Parathyroid adenoma (tissue), 2 donors: Measurements from ENCODE around the gene GGN.

Source experiments
- H2AFZ ChIP-seq: fragments of 300-600 bp; sonication (generic); one replicate; pipeline ENCODE4 v1.7.0; 2017; ENCODE audit warnings: antibody characterized with exemption, mild to moderate bottlenecking
- H3K27ac ChIP-seq: fragments of 300-600 bp; sonication (generic); one replicate; pipeline ENCODE4 v1.7.0; 2017
- H3K27me3 ChIP-seq: fragments of 300-600 bp; sonication (generic); one replicate; pipeline ENCODE4 v1.7.0; 2017; ENCODE audit warnings: low read length; ENCODE audit not compliant: control insufficient read depth, insufficient read depth
- H3K36me3 ChIP-seq: fragments of 300-600 bp; sonication (generic); one replicate; pipeline ENCODE4 v1.7.0; 2017; ENCODE audit warnings: low read length; ENCODE audit not compliant: control insufficient read depth, insufficient read depth
- H3K4me1 ChIP-seq: fragments of 300-600 bp; sonication (generic); one replicate; pipeline ENCODE4 v1.7.0; 2017; ENCODE audit warnings: control low read depth
- H3K4me2 ChIP-seq: fragments of 300-600 bp; sonication (generic); one replicate; pipeline ENCODE4 v1.7.0; 2017; ENCODE audit warnings: low read length
- H3K4me3 ChIP-seq: fragments of 300-600 bp; sonication (generic); one replicate; pipeline ENCODE4 v1.7.0; 2017; ENCODE audit warnings: low read depth, low read length
- H3K79me2 ChIP-seq: fragments of 300-600 bp; sonication (generic); one replicate; pipeline ENCODE4 v1.7.0; 2017; ENCODE audit warnings: control low read depth
- H3K9ac ChIP-seq: fragments of 300-600 bp; sonication (generic); one replicate; pipeline ENCODE4 v1.7.0; 2017; ENCODE audit warnings: mild to moderate bottlenecking
- H3K9me3 ChIP-seq: fragments of 300-600 bp; sonication (generic); one replicate; pipeline ENCODE4 v1.7.0; 2017; ENCODE audit warnings: low read length; ENCODE audit not compliant: control insufficient read depth
- TF ChIP-seq, protein P1 (sequence below): fragments of 300-600 bp; sonication (generic); IDR thresholded peaks from one replicate; pipeline ENCODE4 v1.7.0; 2017; ENCODE audit warnings: antibody characterized with exemption, mild to moderate bottlenecking
- donor health status: primary hyperparathyroidism.

Gene GGN

GRCh38 chr19:38377052-38377451 is 10.8 kb downstream of the GGN start:
- TF ChIP-seq, protein P1, sequence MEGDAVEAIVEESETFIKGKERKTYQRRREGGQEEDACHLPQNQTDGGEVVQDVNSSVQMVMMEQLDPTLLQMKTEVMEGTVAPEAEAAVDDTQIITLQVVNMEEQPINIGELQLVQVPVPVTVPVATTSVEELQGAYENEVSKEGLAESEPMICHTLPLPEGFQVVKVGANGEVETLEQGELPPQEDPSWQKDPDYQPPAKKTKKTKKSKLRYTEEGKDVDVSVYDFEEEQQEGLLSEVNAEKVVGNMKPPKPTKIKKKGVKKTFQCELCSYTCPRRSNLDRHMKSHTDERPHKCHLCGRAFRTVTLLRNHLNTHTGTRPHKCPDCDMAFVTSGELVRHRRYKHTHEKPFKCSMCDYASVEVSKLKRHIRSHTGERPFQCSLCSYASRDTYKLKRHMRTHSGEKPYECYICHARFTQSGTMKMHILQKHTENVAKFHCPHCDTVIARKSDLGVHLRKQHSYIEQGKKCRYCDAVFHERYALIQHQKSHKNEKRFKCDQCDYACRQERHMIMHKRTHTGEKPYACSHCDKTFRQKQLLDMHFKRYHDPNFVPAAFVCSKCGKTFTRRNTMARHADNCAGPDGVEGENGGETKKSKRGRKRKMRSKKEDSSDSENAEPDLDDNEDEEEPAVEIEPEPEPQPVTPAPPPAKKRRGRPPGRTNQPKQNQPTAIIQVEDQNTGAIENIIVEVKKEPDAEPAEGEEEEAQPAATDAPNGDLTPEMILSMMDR, result no peak
- Histone ChIP-seq H3K27ac (no peak overlapping the region), H3K9me3 (no peaks in the 10 kb centered on the region), H3K9ac (no peak overlapping the region), H3K27me3 (no peaks in the 10 kb centered on the region), H2AFZ (no peak overlapping the region), H3K36me3 (no peaks in the 10 kb centered on the region), H3K4me3 (no peak overlapping the region), H3K79me2 (peaks cover 43% of the 10 kb centered on the region), H3K4me2 (no peak overlapping the region), H3K4me1 (peaks cover 9% of the 10 kb centered on the region)

GRCh38 chr19:38376576-38376975 is 11.3 kb downstream of the GGN start:
- Histone ChIP-seq H2AFZ (no peak overlapping the region), H3K27me3 (no peaks in the 10 kb centered on the region), H3K27ac (no peak overlapping the region), H3K9me3 (no peaks in the 10 kb centered on the region), H3K36me3 (no peaks in the 10 kb centered on the region), H3K4me2 (peak overlapping the region; percentile 9), H3K9ac (no peak overlapping the region), H3K79me2 (peaks cover 43% of the 10 kb centered on the region), H3K4me1 (peaks cover 9% of the 10 kb centered on the region), H3K4me3 (no peak overlapping the region)
- TF ChIP-seq, protein P1, result no peak

DNA sequence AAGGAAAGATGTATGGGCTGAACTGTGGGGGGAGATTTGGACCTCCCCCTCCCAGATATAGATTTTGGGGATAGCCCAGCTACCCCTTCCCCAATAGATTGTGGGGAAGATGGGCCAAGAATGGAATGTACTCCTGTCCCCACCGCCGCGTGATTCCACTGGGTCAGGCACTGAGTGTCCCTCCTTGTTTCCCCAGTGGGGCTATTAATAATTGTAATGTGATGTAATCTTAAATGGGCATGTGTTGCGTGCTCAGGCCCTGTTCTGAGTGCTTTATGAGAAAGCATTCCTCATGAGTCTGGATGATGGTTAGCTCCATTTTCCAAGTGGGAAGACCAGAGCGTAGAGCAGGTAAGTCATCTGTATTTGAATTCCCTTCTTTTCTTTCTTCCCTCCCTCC is 12.1 kb downstream of the GGN start:
- H3K27me3 ChIP-seq, result no peaks in the 10 kb centered on the region
- no peaks in the 10 kb centered on the region for H3K36me3 ChIP-seq
- peak overlapping the region; percentile 87 for H3K4me3 ChIP-seq
- H3K4me1 ChIP-seq, result peaks cover 9% of the 10 kb centered on the region
- H3K9me3 ChIP-seq, result no peaks in the 10 kb centered on the region
- peaks cover 40% of the 10 kb centered on the region for H3K79me2 ChIP-seq
- H3K4me2 ChIP-seq, result peak overlapping the region; percentile 89
- H3K9ac ChIP-seq, result no peak overlapping the region
- TF ChIP-seq, protein P1, result no peak
- no peak overlapping the region for H2AFZ ChIP-seq
- H3K27ac ChIP-seq, result no peak overlapping the region

DNA sequence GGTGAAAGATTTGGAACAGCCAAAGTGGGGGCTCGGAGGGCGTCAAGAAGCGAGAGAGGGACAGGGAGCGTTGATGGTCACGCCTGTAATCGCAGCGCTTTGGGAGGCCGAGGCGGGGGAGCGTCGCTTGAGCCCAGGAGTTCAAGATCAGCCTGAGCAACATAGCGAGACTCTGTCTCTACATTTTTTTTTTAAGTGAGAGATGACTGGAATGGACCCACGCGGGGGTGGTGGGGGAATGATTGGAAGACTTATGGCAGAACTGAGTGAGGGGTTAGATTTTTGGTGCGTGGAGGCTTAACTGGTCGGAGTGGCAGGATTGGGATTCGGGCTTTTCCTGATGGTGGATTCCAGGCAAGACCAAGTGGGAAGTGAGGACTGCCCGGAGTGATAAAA is 12.7 kb downstream of the GGN start:
- TF ChIP-seq, protein P1, result no peak
- H3K79me2 ChIP-seq, result peaks cover 40% of the 10 kb centered on the region
- peak overlapping the region; percentile 98 for H2AFZ ChIP-seq

GRCh38 chr19:38374332-38375097 is 13.3 kb downstream of the GGN start, which contains the start of gene PSMD8:
PSMD8 (plus strand) TSS chr19:38374571; CDS start chr19:38374602, 31 bp downstream.
- Histone ChIP-seq H3K9ac (peak within 1 kb of the TSS; percentile 85), H3K9me3 (no peaks in the 10 kb centered on the region), H3K27me3 (no peaks in the 10 kb centered on the region), H3K79me2 (peaks cover 39% of the 10 kb centered on the region), H3K4me2 (peak within 1 kb of the TSS; percentile 89), H3K27ac (peak within 1 kb of the TSS; percentile 91), H3K4me3 (peak within 1 kb of the TSS; percentile 87), H2AFZ (peak within 1 kb of the TSS; percentile 98), H3K36me3 (no peaks in the 10 kb centered on the region), H3K4me1 (peaks cover 9% of the 10 kb centered on the region)
- TF ChIP-seq, protein P1, result peak; percentile 59

More for the DNA sequence above, 12.7 kb downstream of the GGN start:
- Histone ChIP-seq H3K4me3 (peak overlapping the region; percentile 87), H3K9ac (peak overlapping the region; percentile 85), H3K27me3 (no peaks in the 10 kb centered on the region), H3K4me2 (peak overlapping the region; percentile 89), H3K9me3 (no peaks in the 10 kb centered on the region), H3K4me1 (peaks cover 9% of the 10 kb centered on the region), H3K36me3 (no peaks in the 10 kb centered on the region), H3K27ac (peak overlapping the region; percentile 91)
